ENCODE measurements around the gene MEX3B. TPM values are rescaled to one million over a fixed set of nuclear protein-coding genes. Genes with fewer than 3 reads are reported as not detected.
"Not testable (repeated sequence)": the region's sequence is repeated elsewhere in the genome, so short reads cannot be mapped to it uniquely, and the experiment has no call there.

The MEX3B gene
- total RNA-seq, 1 experiment from 2014 or later = 1.1 TPM

GRCh38 chr15:82028163-82028562 lies 17.7 kb downstream of the MEX3B start:
- in situ Hi-C loops (cut with HindIII; ENCODE audit: low pct_unique_long_range_greater_than_20kb, low sequenced_read_pairs); DNase-seq (ENCODE audit: low read depth, low spot score): not testable (repeated sequence)

DNA sequence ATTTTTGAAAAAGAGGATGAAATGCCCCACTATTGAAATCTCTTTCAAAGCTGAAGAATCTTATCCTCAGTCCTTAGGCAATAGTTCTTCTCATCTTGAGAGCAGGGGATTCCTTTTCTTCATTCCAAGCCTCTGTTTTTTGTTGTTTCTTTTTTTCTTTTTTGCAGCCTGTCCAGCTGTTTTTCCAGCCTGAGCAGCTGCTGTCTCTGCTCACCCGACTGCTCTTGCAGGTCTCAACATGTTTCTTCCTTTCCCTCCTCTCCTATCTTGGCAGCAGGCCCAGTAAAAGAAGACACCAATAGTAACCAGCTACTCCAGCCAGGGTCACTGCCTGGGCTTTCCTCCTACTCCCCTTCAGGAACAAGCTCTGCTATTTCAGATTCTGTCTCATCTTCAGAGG lies 23.8 kb downstream of the MEX3B start:
- no peak for DNase-seq (ENCODE audit: low read depth, low spot score)
- in situ Hi-C loops (cut with HindIII; ENCODE audit: low pct_unique_long_range_greater_than_20kb, low sequenced_read_pairs) = no loop called here

DNA sequence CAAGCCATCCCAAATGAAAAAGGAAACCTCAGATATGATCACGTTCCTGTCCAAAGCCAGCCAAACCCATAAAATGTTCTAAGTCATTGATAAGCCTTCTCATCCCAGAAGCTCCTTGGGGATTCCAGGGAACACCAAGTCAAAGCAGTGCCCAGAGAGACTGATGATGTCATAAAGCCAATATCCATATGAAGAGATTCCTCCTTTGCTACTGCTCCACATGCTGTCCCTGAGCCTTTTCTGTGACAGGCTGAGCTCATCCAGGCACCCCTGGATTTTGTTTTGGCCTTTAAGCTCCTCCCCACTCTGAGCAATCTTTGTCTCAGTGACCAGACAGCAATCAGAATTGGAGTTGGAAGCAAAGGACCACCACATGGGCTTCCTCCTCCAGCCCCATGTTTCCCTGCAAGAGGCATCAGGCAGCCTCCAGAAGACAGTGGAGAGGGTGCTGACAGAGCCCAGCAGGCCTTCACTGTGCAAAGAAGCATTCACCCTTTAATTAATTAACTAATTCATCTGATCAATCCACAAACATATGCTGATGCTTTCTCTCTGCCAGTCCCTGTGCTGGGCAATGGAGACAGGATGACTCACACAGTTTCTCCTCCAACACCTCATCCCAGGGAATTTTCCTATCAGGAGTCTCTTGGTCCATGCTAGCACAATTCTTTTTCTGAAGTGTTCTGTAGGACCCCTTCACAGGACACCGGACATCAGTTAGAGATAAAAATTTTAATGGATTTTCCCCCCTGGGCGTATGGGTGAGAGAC lies 25.0 kb downstream of the MEX3B start:
- in situ Hi-C loops (cut with HindIII; ENCODE audit: low pct_unique_long_range_greater_than_20kb, low sequenced_read_pairs) = no loop called here
- DNase-seq (ENCODE audit: low read depth, low spot score) = no peak

DNA sequence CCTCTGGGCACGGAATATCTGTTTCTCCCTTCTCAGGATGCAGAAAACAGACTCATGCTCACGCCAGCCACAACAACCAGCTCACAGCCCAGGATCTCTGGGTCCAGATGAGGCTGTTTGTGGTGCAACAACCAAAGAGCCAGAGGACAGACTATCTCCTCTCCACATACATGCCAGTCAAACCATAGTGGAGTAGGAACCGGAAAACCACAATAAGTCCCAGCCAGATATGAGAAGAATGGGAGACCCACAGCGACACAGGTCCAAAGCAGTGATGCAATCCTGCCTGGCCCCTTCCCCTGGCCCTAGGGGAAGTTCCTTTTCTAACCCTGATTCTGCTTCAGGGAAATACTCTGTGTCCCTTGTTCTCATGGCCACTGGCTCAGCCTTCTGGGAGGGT lies 27.6 kb downstream of the MEX3B start:
- in situ Hi-C loops (cut with HindIII; ENCODE audit: low pct_unique_long_range_greater_than_20kb, low sequenced_read_pairs) = no loop called here
- no peak for DNase-seq (ENCODE audit: low read depth, low spot score)

GRCh38 chr15:82017656-82018055 lies 28.2 kb downstream of the MEX3B start:
- DNase-seq (ENCODE audit: low read depth, low spot score) = no peak
- in situ Hi-C loops (cut with HindIII; ENCODE audit: low pct_unique_long_range_greater_than_20kb, low sequenced_read_pairs) = no loop called here

GRCh38 chr15:82014989-82015388 lies 30.8 kb downstream of the MEX3B start:
- in situ Hi-C loops (cut with HindIII; ENCODE audit: low pct_unique_long_range_greater_than_20kb, low sequenced_read_pairs) = no loop called here
- DNase-seq (ENCODE audit: low read depth, low spot score) = no peak

- in situ Hi-C loops (cut with HindIII; ENCODE audit: low pct_unique_long_range_greater_than_20kb, low sequenced_read_pairs) = no loop called here
- DNase-seq (ENCODE audit: low read depth, low spot score) = no peak
These were observed 32.9 kb downstream of the MEX3B start for GRCh38 chr15:82012908-82013307.

DNA sequence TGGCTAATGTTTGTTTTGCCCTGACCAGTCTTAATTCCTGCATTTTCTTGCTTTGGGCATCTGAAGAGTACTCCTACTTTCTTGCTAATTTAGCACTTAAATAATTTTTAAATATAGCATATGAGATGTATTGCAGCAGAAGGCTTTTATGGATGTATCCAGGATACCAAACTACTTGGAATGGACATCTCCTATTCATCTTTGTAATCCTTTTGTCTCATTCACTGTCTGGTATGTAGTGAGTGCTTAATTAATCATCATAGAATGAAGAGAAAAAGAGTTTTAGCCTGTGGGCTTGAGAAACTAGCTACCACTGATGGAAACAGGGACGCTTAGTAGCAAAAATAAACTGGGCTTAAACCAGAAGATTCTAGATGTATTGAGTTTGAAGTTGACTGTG lies 40.6 kb downstream of the MEX3B start:
- in situ Hi-C loops (cut with HindIII; ENCODE audit: low pct_unique_long_range_greater_than_20kb, low sequenced_read_pairs) = no loop called here
- no peak for DNase-seq (ENCODE audit: low read depth, low spot score)

DNA sequence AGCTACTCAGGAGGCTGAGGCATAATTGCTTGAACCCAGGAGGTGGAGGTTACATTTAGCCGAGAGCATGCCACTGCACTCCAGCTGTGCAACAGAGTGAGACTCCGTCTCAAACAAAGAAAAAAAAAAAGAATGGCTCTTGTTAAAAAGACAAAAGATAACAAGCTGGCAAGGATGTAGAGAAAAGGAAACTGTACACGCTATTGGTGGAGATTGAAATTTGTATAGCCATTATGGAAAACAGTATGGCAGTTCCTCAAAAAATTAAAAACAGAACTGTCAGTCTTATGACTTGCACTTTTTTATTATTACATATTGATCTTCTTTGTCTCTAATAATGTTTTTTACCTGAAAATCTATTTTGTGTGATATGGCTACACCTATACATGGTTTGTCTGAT lies 41.9 kb downstream of the MEX3B start:
- in situ Hi-C loops (cut with HindIII; ENCODE audit: low pct_unique_long_range_greater_than_20kb, low sequenced_read_pairs) = no loop called here

GRCh38 chr15:81995081-81995480 lies 50.7 kb downstream of the MEX3B start:
- DNase-seq (ENCODE audit: low read depth, low spot score); in situ Hi-C loops (cut with HindIII; ENCODE audit: low pct_unique_long_range_greater_than_20kb, low sequenced_read_pairs): not testable (repeated sequence)

More for the DNA sequence above, 41.9 kb downstream of the MEX3B start:
- DNase-seq (ENCODE audit: low read depth, low spot score) = no peak

- DNase-seq (ENCODE audit: low read depth, low spot score) = no peak
- in situ Hi-C loops (cut with HindIII; ENCODE audit: low pct_unique_long_range_greater_than_20kb, low sequenced_read_pairs) = no loop called here
These were observed 53.3 kb downstream of the MEX3B start for GRCh38 chr15:81992523-81992922.

Other genes with a start within 250 kb of the MEX3B start
- gene EFL1, start 216.7 kb upstream of the MEX3B start, total RNA-seq (2014; rRNA removed; shearing (Covaris generic)) = 17.6 and 18.7 TPM in 2 replicates
- gene SAXO2, start 216.8 kb upstream of the MEX3B start, total RNA-seq (2014; rRNA removed; shearing (Covaris generic)) = 0.43 TPM in 1 of 2 replicates, not detected in the other

All from SK-MEL-5 (cell line).